SK-N-MC (cell line): ENCODE results near the gene ORM1.

ENCODE experiments used
- DNase-seq: peaks from one replicate; pipeline ENCODE4 v3.0.0-alpha.2; 2011; ENCODE audit warnings: low read depth, low spot score
- H3K27ac ChIP-seq: fragments of 200-600 bp; sonication (generic); 2 replicates; pipeline ENCODE4 v1.5.1; 2016; ENCODE audit warnings: mixed run types
- H3K36me3 ChIP-seq: fragments of 200-600 bp; sonication (generic); 2 replicates; pipeline ENCODE4 v1.6.1; 2017; ENCODE audit warnings: antibody characterized with exemption, low read length, mixed read lengths; ENCODE audit not compliant: insufficient read depth
- H3K4me3 ChIP-seq: fragments of 200-600 bp; sonication (generic); 2 replicates; pipeline ENCODE4 v1.5.1; 2016
- H3K9ac ChIP-seq: fragments of 200-600 bp; sonication (generic); 2 replicates; pipeline ENCODE4 v1.8.0; 2017; ENCODE audit warnings: mixed run types, mixed read lengths; ENCODE audit not compliant: insufficient read length
- H3K9me3 ChIP-seq: fragments of 200-600 bp; sonication (generic); 2 replicates; pipeline ENCODE4 v1.6.1; 2017; ENCODE audit warnings: low read depth, mild to moderate bottlenecking, antibody characterized with exemption, low read length, moderate library complexity, mixed read lengths
- EZH2 ChIP-seq: fragments of 200-600 bp; sonication (generic); IDR thresholded peaks from one replicate; pipeline ENCODE4 v1.6.1; 2017; ENCODE audit warnings: antibody characterized with exemption
- FOXP2 ChIP-seq: optimal IDR thresholded peaks from 2 replicates; pipeline ENCODE3; 2011; ENCODE audit warnings: mild to moderate bottlenecking, moderate library complexity; ENCODE audit not compliant: insufficient read depth; ENCODE audit errors: extremely low read length, control extremely low read depth
- POLR2AphosphoS5 ChIP-seq: IDR thresholded peaks from 2 replicates; pipeline ENCODE4 v1.6.1; 2012; ENCODE audit warnings: mild to moderate bottlenecking, low read depth, low read length, borderline replicate concordance

ORM1 gene

DNA sequence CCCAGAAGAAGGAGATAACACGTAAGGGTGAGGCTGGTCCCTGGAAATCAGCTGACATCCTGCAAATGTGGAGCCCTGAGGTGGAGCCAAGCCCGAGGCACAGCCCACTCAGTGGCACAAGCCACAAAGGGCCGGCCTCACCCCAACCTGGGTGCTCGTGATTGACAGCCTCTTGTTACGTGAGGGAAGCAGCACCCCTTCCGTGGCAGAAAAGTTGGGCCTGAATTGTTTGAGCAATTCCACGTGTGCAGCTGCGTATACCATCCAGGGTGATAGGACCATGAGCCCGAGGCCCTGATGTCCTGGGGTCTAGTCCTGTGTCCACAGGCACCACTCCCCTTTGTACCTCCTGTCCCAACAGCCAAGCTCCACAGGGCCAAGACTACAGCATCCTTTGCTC is 11.6 kb downstream of the ORM1 start:
- no peak for DNase-seq
- TF ChIP-seq FOXP2 (no peak), EZH2 (no peak), POLR2AphosphoS5 (no peak)
- Histone ChIP-seq H3K36me3 (peaks cover 14% of the 10 kb centered on the region; the same call in 1 of the 2 replicates), H3K4me3 (no peak overlapping the region), H3K9ac (no peak overlapping the region), H3K9me3 (no peaks in the 10 kb centered on the region), H3K27ac (no peak overlapping the region)

DNA sequence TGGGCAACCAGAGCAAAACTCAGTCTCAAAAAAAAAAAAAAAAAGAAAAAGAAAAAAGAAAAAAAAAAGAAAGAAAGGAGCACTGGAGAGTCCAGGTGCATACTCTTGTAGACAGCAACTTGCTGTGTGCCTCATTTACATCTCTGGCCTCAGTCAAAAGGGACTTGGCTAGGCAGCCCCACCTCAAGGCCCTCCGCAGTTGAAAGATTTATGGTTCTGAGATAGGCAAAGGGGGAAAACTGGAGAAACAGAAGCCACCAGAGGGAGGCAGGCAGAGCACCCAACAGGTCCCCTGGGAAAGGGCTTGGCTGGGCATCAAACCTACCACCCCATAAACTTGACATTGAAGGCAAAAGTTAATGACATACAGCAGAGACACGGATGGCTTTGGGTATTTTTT is 12.8 kb downstream of the ORM1 start:
- Histone ChIP-seq H3K9me3 (no peaks in the 10 kb centered on the region), H3K36me3 (peaks cover 26% of the 10 kb centered on the region; the same call in 1 of the 2 replicates), H3K9ac (no peak overlapping the region), H3K27ac (no peak overlapping the region), H3K4me3 (no peak overlapping the region)
- no peak for DNase-seq
- TF ChIP-seq FOXP2, result no peak
- no peak for TF ChIP-seq EZH2
- TF ChIP-seq POLR2AphosphoS5, result no peak

DNA sequence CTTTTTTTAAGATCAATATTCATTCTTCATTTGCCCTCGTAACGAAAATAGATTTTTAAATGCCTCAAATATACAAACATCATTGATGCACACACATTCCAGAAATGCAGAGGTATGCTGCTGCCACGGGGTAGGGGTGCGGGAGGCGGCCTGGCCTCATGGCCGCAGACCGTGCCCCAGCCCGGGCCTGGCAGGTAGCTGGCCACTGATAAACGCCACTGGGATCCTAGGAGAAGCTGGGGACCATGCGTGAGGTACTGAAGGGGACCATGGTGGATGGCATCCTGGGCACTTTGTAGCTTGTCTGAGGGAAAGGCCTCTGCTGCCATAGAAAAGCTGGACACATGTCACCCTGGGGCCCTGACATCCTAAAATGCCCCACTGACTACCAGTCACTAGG is 13.3 kb downstream of the ORM1 start:
- no peak overlapping the region for H3K9ac ChIP-seq
- TF ChIP-seq FOXP2 (no peak), POLR2AphosphoS5 (no peak), EZH2 (no peak)

DNA sequence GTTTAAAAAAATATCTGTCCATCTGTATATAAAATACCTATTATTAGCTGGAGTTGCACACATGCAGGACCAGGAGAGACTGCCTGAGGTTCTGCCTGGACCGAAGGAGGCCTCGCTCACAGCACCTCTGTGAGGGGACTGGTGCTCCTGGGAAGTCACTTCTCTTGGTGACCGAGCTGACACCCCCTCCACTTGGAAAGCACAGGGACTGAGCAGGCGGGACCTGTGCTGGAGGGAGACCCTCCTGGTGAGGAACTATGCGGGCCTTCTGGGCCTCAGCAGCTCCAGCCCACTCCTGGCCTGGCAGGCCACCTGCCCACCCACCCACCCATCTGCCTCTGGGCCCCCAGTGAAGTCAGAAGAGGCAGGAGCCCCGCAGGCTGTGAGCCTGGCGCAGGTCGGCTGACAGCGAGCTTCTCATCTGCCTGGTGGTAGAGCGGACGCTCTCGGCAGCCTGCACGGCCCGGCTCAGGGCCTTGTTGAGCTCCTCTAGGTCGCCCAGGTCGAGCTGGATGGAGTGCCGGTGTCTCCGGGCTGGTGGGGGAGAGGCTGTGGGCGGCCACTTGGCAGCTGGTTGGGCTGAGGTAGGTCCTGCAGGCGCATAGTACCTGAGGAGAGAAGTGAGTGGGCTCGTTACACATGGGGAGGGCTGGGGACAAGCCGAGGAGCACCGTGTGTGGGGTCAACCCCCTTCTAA is 13.9 kb downstream of the ORM1 start:
- Histone ChIP-seq H3K4me3 (no peak overlapping the region), H3K36me3 (peaks cover 34% of the 10 kb centered on the region; the same call in 1 of the 2 replicates), H3K27ac (no peak overlapping the region), H3K9me3 (no peaks in the 10 kb centered on the region), H3K9ac (no peak overlapping the region)
- DNase-seq, result no peak
- no peak for TF ChIP-seq FOXP2

More for the DNA sequence above, 13.3 kb downstream of the ORM1 start:
- H3K9me3 ChIP-seq, result no peaks in the 10 kb centered on the region
- H3K27ac ChIP-seq, result no peak overlapping the region
- H3K36me3 ChIP-seq, result peaks cover 28% of the 10 kb centered on the region; the same call in 1 of the 2 replicates
- no peak overlapping the region for H3K4me3 ChIP-seq
- no peak for DNase-seq

DNA sequence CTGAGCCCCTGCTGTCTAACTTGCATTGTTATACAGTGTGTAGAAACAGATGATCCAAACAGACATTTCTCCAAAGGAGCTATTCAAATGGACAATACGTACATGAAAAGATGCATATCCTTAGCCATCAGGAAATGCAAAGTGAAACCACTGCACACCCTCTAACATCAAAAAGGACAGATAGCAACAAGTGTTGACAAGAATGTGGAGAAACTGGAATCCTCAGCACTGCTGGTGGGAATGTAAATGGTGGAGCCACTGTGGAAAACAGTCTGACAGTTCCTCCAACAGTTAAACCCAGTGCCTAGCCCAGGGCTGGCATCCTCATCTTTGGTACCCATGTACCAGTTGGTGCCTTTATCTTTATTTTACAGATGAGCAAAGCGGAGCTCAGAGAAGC is 15.3 kb downstream of the ORM1 start:
- TF ChIP-seq FOXP2 (no peak), EZH2 (no peak), POLR2AphosphoS5 (no peak)
- DNase-seq, result no peak
- Histone ChIP-seq H3K9me3 (no peaks in the 10 kb centered on the region), H3K9ac (no peak overlapping the region), H3K27ac (no peak overlapping the region), H3K36me3 (peaks cover 40% of the 10 kb centered on the region; the same call in 1 of the 2 replicates), H3K4me3 (no peak overlapping the region)

DNA sequence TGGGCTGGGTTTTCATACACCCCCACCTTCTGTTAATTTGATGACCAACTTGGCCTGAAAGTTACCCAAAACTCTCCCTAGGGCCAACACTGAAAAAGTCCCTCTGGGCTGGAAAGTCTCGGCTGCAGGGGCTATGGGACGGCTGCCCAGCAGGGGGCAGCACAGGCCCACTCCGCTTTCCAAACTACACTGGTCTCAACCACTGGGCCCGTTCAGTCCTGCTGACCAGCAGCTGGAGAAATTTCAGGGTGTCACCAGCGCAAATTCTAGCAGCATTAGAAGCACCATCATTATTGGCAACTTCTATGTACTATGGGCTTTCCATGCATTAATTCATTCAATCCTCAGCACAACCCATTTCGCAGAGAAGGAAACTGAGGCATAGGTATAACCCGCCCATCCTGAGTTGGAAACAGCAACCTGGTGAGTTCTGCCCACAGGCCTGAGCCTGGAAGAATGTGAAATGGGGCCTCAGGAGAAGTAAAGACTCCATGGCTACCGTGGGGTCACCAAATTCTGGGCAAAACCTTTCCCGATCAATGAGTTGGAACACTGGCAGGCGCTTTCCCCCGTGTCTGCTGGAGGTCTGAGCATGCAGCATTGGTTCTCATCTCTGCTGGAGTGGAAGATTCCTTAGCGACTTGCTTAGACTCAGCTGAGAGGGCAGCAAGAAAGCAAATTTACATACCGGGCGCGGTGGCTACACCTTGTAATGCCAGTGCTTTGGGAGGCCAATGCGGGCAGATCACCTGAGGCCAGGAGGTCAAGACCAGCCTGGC is 16.4 kb downstream of the ORM1 start:
- H3K4me3 ChIP-seq, result no peak overlapping the region
- H3K9ac ChIP-seq, result no peak overlapping the region
- H3K9me3 ChIP-seq, result no peaks in the 10 kb centered on the region
- no peak overlapping the region for H3K27ac ChIP-seq
- peaks cover 51% of the 10 kb centered on the region; the same call in 1 of the 2 replicates for H3K36me3 ChIP-seq
- no peak for TF ChIP-seq FOXP2
- TF ChIP-seq EZH2, result no peak
- TF ChIP-seq POLR2AphosphoS5, result no peak
- no peak for DNase-seq

DNA sequence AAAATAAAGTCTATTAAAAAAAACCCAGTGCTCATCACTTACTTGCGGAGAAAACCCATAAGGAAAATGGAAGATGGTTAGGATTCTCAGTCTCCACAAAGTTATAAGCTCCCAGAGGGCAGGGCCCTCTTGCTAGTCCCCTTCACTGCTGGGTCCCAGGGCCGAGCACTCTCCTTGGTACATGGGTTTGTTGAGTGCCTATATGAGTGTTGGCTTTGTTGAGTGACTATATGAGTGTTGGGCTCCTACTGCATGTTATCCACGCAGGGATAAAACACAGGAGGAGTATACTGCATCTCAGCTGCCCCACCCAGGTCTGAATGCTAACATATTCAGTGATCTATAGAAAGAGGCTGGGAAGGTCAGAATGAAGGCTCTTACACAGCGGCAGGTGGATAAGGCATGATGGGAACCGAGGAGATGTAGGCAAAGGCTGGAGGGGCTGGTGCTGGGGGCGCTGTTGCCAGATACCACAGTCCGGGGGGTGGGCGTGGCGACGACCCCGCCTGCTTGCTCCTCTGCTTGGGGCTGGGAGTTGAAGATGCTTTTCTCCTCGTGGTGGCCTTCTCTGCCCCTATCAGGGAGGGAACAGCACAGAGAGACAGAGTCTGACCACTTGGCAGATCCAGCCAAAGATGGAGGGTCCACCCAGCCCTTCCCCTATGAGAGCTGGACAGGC is 18.4 kb downstream of the ORM1 start:
- Histone ChIP-seq H3K27ac (no peak overlapping the region), H3K9me3 (no peaks in the 10 kb centered on the region), H3K9ac (no peak overlapping the region), H3K4me3 (no peak overlapping the region), H3K36me3 (peaks cover 67% of the 10 kb centered on the region; the same call in 1 of the 2 replicates)
- no peak for DNase-seq
- TF ChIP-seq FOXP2, result no peak
- TF ChIP-seq POLR2AphosphoS5, result no peak
- no peak for TF ChIP-seq EZH2

DNA sequence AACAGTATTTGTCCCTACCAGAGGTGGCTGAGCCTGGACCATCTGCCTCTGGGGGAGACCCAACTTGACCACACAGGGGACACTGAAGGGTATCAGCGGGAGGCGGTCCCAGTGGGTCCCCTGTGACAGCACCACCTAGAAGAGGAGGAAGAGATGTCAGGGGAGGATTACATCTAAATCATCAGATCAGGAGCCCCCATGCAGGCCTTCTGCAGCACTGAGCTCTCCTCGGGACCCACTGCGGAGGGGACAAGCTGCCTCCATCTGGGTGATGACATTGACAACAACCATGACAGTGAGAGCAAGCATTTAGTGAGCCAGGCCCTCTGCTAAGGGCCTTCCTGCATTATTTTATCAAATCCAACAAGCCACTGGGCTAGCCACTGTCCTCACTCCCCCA is 19.1 kb downstream of the ORM1 start:
- no peak overlapping the region for H3K27ac ChIP-seq
- H3K9ac ChIP-seq, result no peak overlapping the region
- DNase-seq, result no peak
- no peaks in the 10 kb centered on the region for H3K9me3 ChIP-seq
- TF ChIP-seq EZH2, result no peak
- TF ChIP-seq POLR2AphosphoS5, result no peak
- no peak for TF ChIP-seq FOXP2
- H3K36me3 ChIP-seq, result peaks cover 73% of the 10 kb centered on the region; the same call in 1 of the 2 replicates
- no peak overlapping the region for H3K4me3 ChIP-seq
